Activated CD4-positive, alpha-beta T cell treated with anti-CD3 and anti-CD28 coated beads for 36 hours (primary cell): ENCODE measurements around the gene EEFSEC. TPM values are rescaled to one million over a fixed set of nuclear protein-coding genes. Genes with fewer than 3 reads are reported as not detected.

ENCODE experiments used
- ATAC-seq: fragments of 200-7000 bp; cut with Tn5 transposase; one replicate; pipeline ENCODE4 v1.10.0; 2021; ENCODE audit warnings: mild to moderate bottlenecking, moderate library complexity
- CTCF ChIA-PET: fragments of 350-600 bp; sonication (Branson Sonifier 250); formaldehyde crosslinking; loops from one replicate; lab custom pipeline; 2021; ENCODE audit warnings: antibody characterized with exemption; lab: Charles Lee
- POLR2A ChIA-PET: fragments of 350-600 bp; sonication (Branson Sonifier 250); formaldehyde crosslinking; loops from one replicate; lab custom pipeline; 2021; ENCODE audit warnings: antibody characterized with exemption, inconsistent platforms; lab: Charles Lee
- DNase-seq: peaks from one replicate; pipeline ENCODE4 v3.0.0-alpha.2; 2020
- H3K27ac Mint-ChIP-seq: one replicate; pipeline ENCODE4 v1.8.0; 2021; ENCODE audit warnings: mixed read lengths
- H3K27me3 Mint-ChIP-seq: one replicate; pipeline ENCODE4 v1.8.0; 2021; ENCODE audit warnings: mixed read lengths
- H3K36me3 Mint-ChIP-seq: one replicate; pipeline ENCODE4 v1.8.0; 2021; ENCODE audit warnings: low read depth, mixed read lengths
- H3K4me1 Mint-ChIP-seq: one replicate; pipeline ENCODE4 v1.8.0; 2021; ENCODE audit warnings: mixed read lengths
- H3K4me3 Mint-ChIP-seq: one replicate; pipeline ENCODE4 v1.8.0; 2021; ENCODE audit warnings: mild to moderate bottlenecking, moderate library complexity, mixed read lengths
- H3K9me3 Mint-ChIP-seq: one replicate; pipeline ENCODE4 v1.8.0; 2021; ENCODE audit warnings: low read depth, mixed read lengths
- intact Hi-C, 2 experiments: fragments of 100-400 bp; cut with DNase I in 1 of 2; cut with micrococcal nuclease in 1 of 2; formaldehyde crosslinking; loops; one replicate each; pipeline versions ENCODE4 v1.14.2 to v1.15.1; 2022 to 2024; cut with DNase I, micrococcal nuclease
- total RNA-seq, 2 experiments: library from RNA; stranded (reverse); gene quantifications; one replicate each; pipeline ENCODE4 v1.2.3, GENCODE V29; 2021

EEFSEC gene
- total RNA-seq = 10 to 100 TPM; 19.6 to 20.7 TPM

GRCh38 chr3:128153156-128154041, at the start of gene EEFSEC:
Gene EEFSEC, plus strand, starts transcription at chr3:128153481. Its CDS starts 27 bp downstream, at chr3:128153508.
- Mint-ChIP-seq H3K27ac (peak within 1 kb of the TSS; percentile 85), H3K36me3 (peaks cover 28% of the 10 kb centered on the region), H3K4me1 (peaks cover 25% of the 10 kb centered on the region), H3K4me3 (peak within 1 kb of the TSS; percentile 80), H3K27me3 (no peaks in the 10 kb centered on the region), H3K9me3 (peaks cover 3% of the 10 kb centered on the region)
- ChIA-PET POLR2A (interaction anchor here (0.7 to 1.2 kb wide), 2 partner anchors 29 to 877 kb away, joined by 3 to 13 read pairs; partner anchors contain the start of gene RUVBL1), CTCF (interaction anchor here (0.6 to 1.2 kb wide), 5 partner anchors 11 to 176 kb away, joined by 3 to 7 read pairs (median 3); partner anchors contain the start of gene RUVBL1)
- peak; percentile 91 for DNase-seq
- intact Hi-C loops = loop anchor here (1.0 to 5.0 kb wide), 11 partner anchors 29 to 563 kb away; partner anchors contain the start of genes SEC61A1 (in 2 of the 2), ABTB1 (in 1 of the 2), MCM2 (in 1 of the 2) and RUVBL1 (in 1 of the 2)
- ATAC-seq = peak; percentile 95

GRCh38 chr3:128107834-128108233, 45.4 kb upstream of the EEFSEC start:
- CTCF ChIA-PET = interaction anchor here (0.8 to 0.9 kb wide), 2 partner anchors 13 to 42 kb away, joined by 3 read pairs; no protein-coding TSS in a partner anchor
- no peak for DNase-seq
- Mint-ChIP-seq H3K27me3 (no peaks in the 10 kb centered on the region), H3K4me3 (no peak overlapping the region), H3K36me3 (peaks cover 53% of the 10 kb centered on the region), H3K9me3 (no peaks in the 10 kb centered on the region), H3K27ac (no peak overlapping the region), H3K4me1 (peaks cover 20% of the 10 kb centered on the region)
- no peak for ATAC-seq
- POLR2A ChIA-PET = no interaction called here
- intact Hi-C loops = no loop called here

DNA sequence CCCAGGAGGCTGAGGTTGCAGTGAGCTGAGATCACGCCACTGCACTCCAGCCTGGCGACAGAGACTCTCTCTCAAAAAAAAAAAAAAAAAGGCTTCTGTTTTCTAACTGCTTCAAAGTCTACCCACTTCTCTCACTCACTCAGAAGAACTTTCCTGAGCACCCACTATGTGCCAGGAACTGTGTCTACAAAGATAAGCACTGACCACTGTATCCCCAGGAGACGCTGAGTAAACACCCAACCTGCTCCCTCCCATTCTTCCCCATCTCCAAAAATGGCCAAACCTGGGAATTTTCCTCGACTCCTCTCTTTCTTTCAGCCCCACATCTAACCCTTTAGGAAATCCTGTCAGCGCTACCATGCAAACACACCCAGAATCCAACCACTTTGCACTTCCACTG, 42.1 kb upstream of the EEFSEC start:
- CTCF ChIA-PET = interaction anchor here (1.0 kb wide), 2 partner anchors 16 to 22 kb away, joined by 4 to 6 read pairs; no protein-coding TSS in a partner anchor
- Mint-ChIP-seq H3K9me3 (no peaks in the 10 kb centered on the region), H3K27ac (peak overlapping the region; percentile 93), H3K4me3 (no peak overlapping the region), H3K36me3 (peaks cover 56% of the 10 kb centered on the region), H3K27me3 (no peaks in the 10 kb centered on the region), H3K4me1 (peaks cover 42% of the 10 kb centered on the region)
- no peak for ATAC-seq
- intact Hi-C loops = loop anchor here in 1 of 2 experiments (5.0 kb wide), 1 partner anchor 41 kb away; the partner anchor contains the start of gene EEFSEC
- DNase-seq = no peak
- POLR2A ChIA-PET = no interaction called here

- Mint-ChIP-seq H3K4me3 (peak overlapping the region; percentile 15), H3K27ac (peak overlapping the region; percentile 93), H3K9me3 (no peaks in the 10 kb centered on the region), H3K4me1 (peaks cover 47% of the 10 kb centered on the region), H3K27me3 (no peaks in the 10 kb centered on the region), H3K36me3 (peaks cover 58% of the 10 kb centered on the region)
- DNase-seq = peak; percentile 65
- ChIA-PET POLR2A (interaction anchor here (0.5 to 1.9 kb wide), 2 partner anchors 11 to 797 kb away, joined by 3 to 10 read pairs; partner anchors contain the start of gene RUVBL1), CTCF (interaction anchor here (0.9 to 1.7 kb wide), 2 partner anchors 14 to 22 kb away, joined by 3 to 4 read pairs; no protein-coding TSS in a partner anchor)
- intact Hi-C loops = loop anchor here (1.0 to 5.0 kb wide), 3 partner anchors 11 to 60 kb away; partner anchors contain the start of genes EEFSEC (in 1 of the 2), RUVBL1 (in 1 of the 2) and SEC61A1 (in 1 of the 2)
- ATAC-seq = peak; percentile 95
These were observed 40.8 kb upstream of the EEFSEC start for GRCh38 chr3:128112357-128112968.

DNA sequence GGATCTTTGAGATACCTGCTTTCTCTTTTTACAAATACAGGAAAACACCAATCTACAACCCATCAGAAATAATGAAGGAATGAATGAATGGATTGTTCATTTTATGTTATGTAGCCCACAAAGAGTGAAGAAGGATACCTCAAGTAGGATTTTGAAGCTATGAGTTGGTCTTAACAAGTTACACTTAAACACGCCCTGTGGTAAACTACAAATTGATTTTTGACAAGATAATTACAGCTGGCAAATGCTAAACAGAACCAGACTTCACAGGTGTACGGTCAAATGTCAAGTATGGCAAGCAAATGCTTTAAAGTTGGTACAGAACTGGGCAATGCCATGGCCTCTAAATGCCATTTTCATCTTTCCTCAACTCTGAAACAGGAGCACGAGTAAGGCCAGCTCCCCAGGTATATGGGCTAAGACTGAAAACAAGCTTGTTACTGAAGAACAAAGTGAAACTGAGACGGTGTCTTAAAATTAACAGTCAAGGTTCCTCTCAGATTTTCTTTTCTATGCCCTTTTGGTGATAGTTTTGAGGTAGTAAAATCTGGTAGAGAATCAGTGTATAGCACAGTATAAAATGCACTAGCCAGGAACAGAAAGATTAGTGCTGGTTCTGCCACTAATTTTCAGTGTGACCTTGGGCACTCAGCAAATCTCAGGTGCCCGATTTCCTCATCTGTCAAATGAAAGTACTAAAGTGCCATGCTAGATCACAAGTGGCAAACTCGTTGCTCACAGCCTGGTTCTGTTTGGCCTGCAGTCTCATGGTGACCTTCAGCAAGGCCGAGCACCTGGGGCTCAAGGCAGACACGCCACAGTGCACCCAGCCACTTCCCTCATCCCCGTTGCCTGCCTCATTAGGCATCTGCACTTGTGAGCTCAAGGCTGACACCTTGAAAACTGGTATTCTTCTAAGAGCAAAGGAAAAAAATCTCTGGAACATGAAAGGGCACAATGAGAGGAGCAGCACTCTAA, 39.2 kb upstream of the EEFSEC start:
- H3K27ac Mint-ChIP-seq = peak overlapping the region; percentile 63
- no peak for DNase-seq
- H3K4me1 Mint-ChIP-seq = peaks cover 58% of the 10 kb centered on the region
- intact Hi-C loops = loop anchor here (2.0 to 5.0 kb wide), 2 partner anchors 38 to 61 kb away; partner anchors contain the start of genes EEFSEC (in 1 of the 2) and SEC61A1 (in 1 of the 2)
- POLR2A ChIA-PET = interaction anchor here (1.9 kb wide), 1 partner anchor 9 kb away, joined by 10 read pairs; the partner anchor contains the start of gene RUVBL1
- peak overlapping the region; percentile 40 for H3K4me3 Mint-ChIP-seq
- no peaks in the 10 kb centered on the region for H3K9me3 Mint-ChIP-seq
- no peak for ATAC-seq
- peaks cover 69% of the 10 kb centered on the region for H3K36me3 Mint-ChIP-seq
- CTCF ChIA-PET = interaction anchor here (0.6 to 1.8 kb wide), 5 partner anchors 10 to 505 kb away, joined by 3 to 5 read pairs (median 3); partner anchors contain the start of gene RUVBL1
- no peaks in the 10 kb centered on the region for H3K27me3 Mint-ChIP-seq

DNA sequence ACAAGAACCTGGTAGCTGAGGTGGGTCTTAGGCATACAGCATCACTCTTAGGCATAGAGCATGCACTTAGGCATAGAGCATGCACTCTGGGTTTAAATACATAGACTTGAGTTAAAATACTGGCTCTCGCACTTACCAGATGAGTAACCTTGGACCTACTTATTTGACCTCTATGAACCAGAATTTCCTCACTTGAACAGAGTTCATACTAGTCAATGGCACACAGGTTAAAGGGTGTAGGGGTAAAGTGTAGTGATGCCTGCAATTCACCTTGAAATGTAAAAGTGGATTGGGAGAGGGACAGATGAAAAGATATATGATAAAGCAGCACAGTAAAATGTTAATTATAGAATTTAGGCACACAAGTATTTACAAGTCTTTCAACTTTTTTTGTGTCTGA, 31.3 kb upstream of the EEFSEC start:
- no peak for ATAC-seq
- peaks cover 49% of the 10 kb centered on the region for H3K36me3 Mint-ChIP-seq
- peak overlapping the region; percentile 99 for H3K4me3 Mint-ChIP-seq
- peak overlapping the region; percentile 29 for H3K27ac Mint-ChIP-seq
- peaks cover 42% of the 10 kb centered on the region for H3K4me1 Mint-ChIP-seq
- ChIA-PET POLR2A (no interaction called here), CTCF (interaction anchor here (1.7 kb wide), 1 partner anchor 48 kb away, joined by 3 read pairs; no protein-coding TSS in a partner anchor)
- H3K27me3 Mint-ChIP-seq = no peaks in the 10 kb centered on the region
- no peaks in the 10 kb centered on the region for H3K9me3 Mint-ChIP-seq
- intact Hi-C loops = loop anchor here (2.0 to 5.0 kb wide), 4 partner anchors 45 to 1990 kb away; partner anchors contain the start of genes ACAD9 (in 1 of the 2) and TPRA1 (in 1 of the 2)
- DNase-seq = no peak

DNA sequence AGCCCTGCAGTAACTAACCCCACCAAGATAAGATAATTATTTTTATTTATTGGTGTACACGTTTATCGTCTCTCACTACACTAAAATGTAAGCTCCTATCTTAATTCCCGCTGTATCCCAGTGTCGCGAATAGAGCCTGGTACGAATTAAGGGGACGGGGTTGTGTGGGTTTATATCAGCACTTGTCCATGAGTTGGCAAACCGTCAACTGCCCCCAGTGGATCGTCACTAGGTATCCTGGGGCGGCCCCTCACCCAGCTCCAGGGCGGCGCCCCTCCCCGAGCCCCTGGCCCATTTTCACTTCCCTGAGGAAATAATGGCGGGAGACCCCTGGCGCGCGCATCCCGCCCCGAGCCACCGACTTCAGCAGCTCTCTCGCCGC, 30.1 kb upstream of the EEFSEC start:
- peaks cover 38% of the 10 kb centered on the region for H3K36me3 Mint-ChIP-seq
- ChIA-PET CTCF (interaction anchor here (0.9 to 2.3 kb wide), 10 partner anchors 10 to 666 kb away, joined by 3 to 10 read pairs (median 4); no protein-coding TSS in a partner anchor), POLR2A (interaction anchor here (0.6 to 1.9 kb wide), 3 partner anchors 10 to 30 kb away, joined by 4 to 13 read pairs (median 10); partner anchors contain the start of gene EEFSEC)
- H3K4me3 Mint-ChIP-seq = peak overlapping the region; percentile 99
- no peak for DNase-seq
- H3K27me3 Mint-ChIP-seq = no peaks in the 10 kb centered on the region
- intact Hi-C loops = loop anchor here (1.0 to 5.0 kb wide), 11 partner anchors 11 to 1989 kb away; partner anchors contain the start of genes ABTB1 (in 1 of the 2), ACAD9 (in 1 of the 2), CNBP (in 1 of the 2) and EEFSEC (in 1 of the 2)
- no peak for ATAC-seq
- no peaks in the 10 kb centered on the region for H3K9me3 Mint-ChIP-seq
- H3K4me1 Mint-ChIP-seq = peaks cover 34% of the 10 kb centered on the region
- H3K27ac Mint-ChIP-seq = peak overlapping the region; percentile 94

- Mint-ChIP-seq H3K27me3 (no peaks in the 10 kb centered on the region), H3K27ac (peak within 1 kb of the TSS; percentile 96), H3K4me1 (peaks cover 30% of the 10 kb centered on the region), H3K4me3 (peak within 1 kb of the TSS; percentile 99), H3K9me3 (no peaks in the 10 kb centered on the region), H3K36me3 (peaks cover 31% of the 10 kb centered on the region)
- ChIA-PET CTCF (interaction anchor here (0.6 to 2.3 kb wide), 16 partner anchors 9 to 665 kb away, joined by 3 to 10 read pairs (median 4); no protein-coding TSS in a partner anchor), POLR2A (interaction anchor here (0.6 to 1.9 kb wide), 3 partner anchors 9 to 29 kb away, joined by 4 to 13 read pairs (median 10); partner anchors contain the start of gene EEFSEC)
- intact Hi-C loops = loop anchor here (1.0 to 5.0 kb wide), 13 partner anchors 11 to 1989 kb away; partner anchors contain the start of genes EEFSEC (in 2 of the 2), ABTB1 (in 1 of the 2), ACAD9 (in 1 of the 2) and CNBP (in 1 of the 2)
- ATAC-seq (peak; percentile 99), DNase-seq (peak; percentile 99)
These were observed 29.5 kb upstream of the EEFSEC start, which contains the start of gene RUVBL1 for GRCh38 chr3:128123538-128124368. Gene RUVBL1, minus strand, starts transcription at chr3:128123812. Its CDS starts 88 bp downstream, at chr3:128123724.

DNA sequence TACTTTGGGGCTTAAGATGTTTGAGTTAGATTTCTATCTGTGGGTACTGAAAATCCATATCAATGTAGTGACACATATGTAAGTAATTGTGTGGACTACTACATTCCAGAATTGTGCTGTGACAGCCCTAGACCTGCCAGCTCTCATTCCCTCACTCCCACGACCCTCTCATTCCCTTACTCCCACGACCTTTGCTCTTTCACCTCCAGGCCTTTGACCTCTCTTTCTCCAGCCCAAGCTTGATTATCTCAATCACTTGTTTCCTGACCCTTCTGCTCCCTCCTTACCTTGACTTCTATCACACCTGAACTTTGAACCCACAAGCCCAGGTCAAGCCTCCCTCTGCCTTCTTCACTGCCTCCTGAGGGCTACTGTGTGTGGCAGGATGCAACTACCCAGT, 26.0 kb upstream of the EEFSEC start:
- CTCF ChIA-PET = interaction anchor here (0.6 kb wide), 1 partner anchor 843 kb away, joined by 3 read pairs; no protein-coding TSS in a partner anchor
- H3K27me3 Mint-ChIP-seq = no peaks in the 10 kb centered on the region
- H3K4me1 Mint-ChIP-seq = peaks cover 18% of the 10 kb centered on the region
- no peak overlapping the region for H3K4me3 Mint-ChIP-seq
- H3K9me3 Mint-ChIP-seq = no peaks in the 10 kb centered on the region
- peaks cover 10% of the 10 kb centered on the region for H3K36me3 Mint-ChIP-seq
- intact Hi-C loops = no loop called here
- no peak overlapping the region for H3K27ac Mint-ChIP-seq
- no peak for ATAC-seq
- DNase-seq = no peak
- POLR2A ChIA-PET = no interaction called here
